ENCODE results near the gene CPB1. TPM values are rescaled to one million over a fixed set of nuclear protein-coding genes. Genes with fewer than 3 reads are reported as not detected.

CPB1 gene
- total and polyA plus RNA-seq, 10 donors: 0.43 to 58.4 (median 16.6) TPM

- H3K27ac ChIP-seq: no peak overlapping the region
- TF ChIP-seq POLR2AphosphoS5 (IDR thresholded peaks at IDR 0.05) (no peak), POLR2A (IDR thresholded peaks at IDR 0.05) (no peak)
- TF ChIP-seq, protein P1, sequence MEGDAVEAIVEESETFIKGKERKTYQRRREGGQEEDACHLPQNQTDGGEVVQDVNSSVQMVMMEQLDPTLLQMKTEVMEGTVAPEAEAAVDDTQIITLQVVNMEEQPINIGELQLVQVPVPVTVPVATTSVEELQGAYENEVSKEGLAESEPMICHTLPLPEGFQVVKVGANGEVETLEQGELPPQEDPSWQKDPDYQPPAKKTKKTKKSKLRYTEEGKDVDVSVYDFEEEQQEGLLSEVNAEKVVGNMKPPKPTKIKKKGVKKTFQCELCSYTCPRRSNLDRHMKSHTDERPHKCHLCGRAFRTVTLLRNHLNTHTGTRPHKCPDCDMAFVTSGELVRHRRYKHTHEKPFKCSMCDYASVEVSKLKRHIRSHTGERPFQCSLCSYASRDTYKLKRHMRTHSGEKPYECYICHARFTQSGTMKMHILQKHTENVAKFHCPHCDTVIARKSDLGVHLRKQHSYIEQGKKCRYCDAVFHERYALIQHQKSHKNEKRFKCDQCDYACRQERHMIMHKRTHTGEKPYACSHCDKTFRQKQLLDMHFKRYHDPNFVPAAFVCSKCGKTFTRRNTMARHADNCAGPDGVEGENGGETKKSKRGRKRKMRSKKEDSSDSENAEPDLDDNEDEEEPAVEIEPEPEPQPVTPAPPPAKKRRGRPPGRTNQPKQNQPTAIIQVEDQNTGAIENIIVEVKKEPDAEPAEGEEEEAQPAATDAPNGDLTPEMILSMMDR (IDR thresholded peaks at IDR 0.05 in 8 of 11, conservative IDR thresholded peaks at IDR 0.05 in 3 of 11): no peak
- H3K4me1 ChIP-seq: no peaks in the 10 kb centered on the region
- no peaks in the 10 kb centered on the region for H3K9me3 ChIP-seq
- intact Hi-C loops (cut with DNase I; ENCODE audit: low total_unique reads): no loop called here
- no peaks in the 10 kb centered on the region for H3K27me3 ChIP-seq (replicated peaks in 1 of 7)
- no peaks in the 10 kb centered on the region for H3K36me3 ChIP-seq
- no peak overlapping the region for H3K4me3 ChIP-seq
- whole genome bisulfite sequencing, 5 donors: 78 to 96% (median 89%) methylated on average over 2 of the region's 2 CpGs
- DNase-seq: no peak
These were observed 25.5 kb downstream of the CPB1 start for GRCh38 chr3:148853076-148853475.

DNA sequence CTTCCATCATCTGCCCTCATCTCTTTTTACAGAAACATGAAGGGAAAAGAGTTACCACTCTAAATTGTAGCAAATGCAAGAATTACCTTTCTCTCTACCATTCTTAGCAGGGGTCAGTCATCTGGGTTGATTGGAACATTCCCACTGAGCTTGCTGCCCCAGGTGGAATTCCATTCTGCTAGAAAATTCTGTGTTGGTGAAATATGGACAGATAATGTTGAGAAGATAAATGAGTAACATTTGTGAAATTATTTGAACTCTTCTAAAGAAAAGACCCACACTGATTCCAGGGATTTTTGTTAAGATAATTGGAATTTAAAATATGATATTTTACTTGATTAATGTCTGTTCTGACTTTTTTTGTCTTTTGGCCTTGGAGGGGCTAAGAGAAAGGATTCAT, 26.4 kb downstream of the CPB1 start:
- Histone ChIP-seq H3K36me3 (no peaks in the 10 kb centered on the region), H3K9me3 (no peaks in the 10 kb centered on the region), H3K27ac (no peak overlapping the region), H3K4me1 (no peaks in the 10 kb centered on the region), H3K27me3 (replicated peaks in 1 of 7) (no peaks in the 10 kb centered on the region), H3K4me3 (no peak overlapping the region)
- no peak for TF ChIP-seq POLR2AphosphoS5 (IDR thresholded peaks at IDR 0.05)
- TF ChIP-seq, protein P1 (IDR thresholded peaks at IDR 0.05 in 8 of 11, conservative IDR thresholded peaks at IDR 0.05 in 3 of 11): no peak
- no peak for TF ChIP-seq POLR2A (IDR thresholded peaks at IDR 0.05)
- DNase-seq: no peak
- intact Hi-C loops (cut with DNase I; ENCODE audit: low total_unique reads): no loop called here

- Histone ChIP-seq H3K27me3 (replicated peaks in 1 of 7) (no peaks in the 10 kb centered on the region), H3K27ac (no peak overlapping the region), H3K4me1 (no peaks in the 10 kb centered on the region), H3K4me3 (no peak overlapping the region), H3K9me3 (no peaks in the 10 kb centered on the region), H3K36me3 (no peaks in the 10 kb centered on the region)
- no peak for DNase-seq
- 89 to 97% (median 92%) methylated on average over 3 of the region's 3 CpGs for WGBS, 5 donors
- TF ChIP-seq POLR2AphosphoS5 (IDR thresholded peaks at IDR 0.05) (no peak), POLR2A (IDR thresholded peaks at IDR 0.05) (no peak)
- TF ChIP-seq, protein P1 (IDR thresholded peaks at IDR 0.05 in 8 of 11, conservative IDR thresholded peaks at IDR 0.05 in 3 of 11): no peak
- intact Hi-C loops (cut with DNase I; ENCODE audit: low total_unique reads): no loop called here
These were observed 28.8 kb downstream of the CPB1 start for GRCh38 chr3:148856384-148856783.

DNA sequence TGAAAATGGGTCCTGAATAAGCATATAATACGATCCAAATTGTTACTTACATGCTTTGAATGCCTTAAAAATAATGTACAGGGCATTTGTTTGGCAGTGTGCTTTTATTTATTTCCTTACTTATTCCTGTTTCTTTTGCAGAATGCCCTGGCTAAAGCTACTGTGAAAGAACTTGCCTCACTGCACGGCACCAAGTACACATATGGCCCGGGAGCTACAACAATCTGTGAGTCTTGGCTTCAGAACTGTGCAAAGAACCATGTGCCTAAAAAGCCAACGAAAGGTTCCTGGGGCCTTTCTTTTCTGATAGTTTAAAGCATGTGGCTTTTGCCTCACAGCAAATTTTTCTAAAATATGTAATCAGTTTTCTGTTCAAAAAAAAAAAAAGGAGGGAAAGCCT, 29.7 kb downstream of the CPB1 start:
- no peaks in the 10 kb centered on the region for H3K9me3 ChIP-seq
- no peak for DNase-seq
- H3K4me3 ChIP-seq: no peak overlapping the region
- no peaks in the 10 kb centered on the region for H3K4me1 ChIP-seq
- intact Hi-C loops (cut with DNase I; ENCODE audit: low total_unique reads): no loop called here
- no peaks in the 10 kb centered on the region for H3K36me3 ChIP-seq
- no peak overlapping the region for H3K27ac ChIP-seq
- TF ChIP-seq POLR2AphosphoS5 (IDR thresholded peaks at IDR 0.05) (no peak), POLR2A (IDR thresholded peaks at IDR 0.05) (no peak)
- TF ChIP-seq, protein P1 (IDR thresholded peaks at IDR 0.05 in 8 of 11, conservative IDR thresholded peaks at IDR 0.05 in 3 of 11): no peak
- H3K27me3 ChIP-seq (replicated peaks in 1 of 7): no peaks in the 10 kb centered on the region
- WGBS, 5 donors: 76 to 92% (median 84%) methylated on average over 4 of the region's 4 CpGs

All from spleen (tissue), 11 donors.